PC-9 (cell line): ENCODE data around the gene ACKR2. TPM values are rescaled to one million over a fixed set of nuclear protein-coding genes. Genes with fewer than 3 reads are reported as not detected.

Source experiments
- BruUV-seq: library from RNA; stranded (reverse); fragments of 400-500 nt; replicated peaks from 2 replicates; lab custom pipeline; 2021; lab: Mats Ljungman, UMichigan
- CTCF ChIA-PET: fragments of 300-600 bp; sonication (Branson Sonifier 250); formaldehyde crosslinking; loops from one replicate; lab custom pipeline; 2022; ENCODE audit warnings: antibody characterized with exemption; lab: Charles Lee
- POLR2A ChIA-PET: fragments of 300-600 bp; sonication (Branson Sonifier 250); formaldehyde crosslinking; loops from one replicate; lab custom pipeline; 2022; ENCODE audit warnings: antibody characterized with exemption; ENCODE audit not compliant: unreplicated experiment; lab: Charles Lee
- DNase-seq, 2 experiments: peaks; one replicate each; pipeline versions ENCODE4 v3.0.0 to v3.0.0-alpha.2; 2015 to 2022; ENCODE audit warnings: mixed read lengths in 1 of 2
- H2AFZ ChIP-seq: fragments of 200-600 bp; sonication (generic); 2 replicates; pipeline ENCODE4 v1.8.1; 2017; ENCODE audit warnings: antibody characterized with exemption
- H3F3A ChIP-seq: fragments of 200-600 bp; sonication (generic); 2 replicates; pipeline ENCODE4 v1.8.1; 2017; ENCODE audit warnings: antibody characterized with exemption, mild to moderate bottlenecking, low read depth; ENCODE audit not compliant: insufficient read depth
- H3K27ac ChIP-seq: fragments of 200-600 bp; sonication (generic); 2 replicates; pipeline ENCODE4 v1.6.1; 2016; ENCODE audit warnings: mixed run types
- H3K27me3 ChIP-seq: fragments of 200-600 bp; sonication (generic); 2 replicates; pipeline ENCODE4 v1.6.1; 2016; ENCODE audit warnings: low read depth, mixed run types; ENCODE audit not compliant: insufficient read depth
- H3K36me3 ChIP-seq: fragments of 200-600 bp; sonication (generic); 2 replicates; pipeline ENCODE4 v1.6.1; 2016; ENCODE audit warnings: low read depth, mixed run types
- H3K4me1 ChIP-seq: fragments of 200-600 bp; sonication (generic); replicated peaks from 2 replicates; pipeline ENCODE4 v1.6.1; 2016; ENCODE audit warnings: mixed run types; ENCODE audit not compliant: insufficient read depth
- H3K4me2 ChIP-seq: fragments of 200-600 bp; sonication (generic); 2 replicates; pipeline ENCODE4 v1.6.1; 2017; ENCODE audit warnings: mixed run types
- H3K4me3 ChIP-seq: fragments of 200-600 bp; sonication (generic); 2 replicates; pipeline ENCODE4 v1.6.1; 2016; ENCODE audit warnings: mixed run types
- H3K79me2 ChIP-seq: fragments of 200-600 bp; sonication (generic); 2 replicates; pipeline ENCODE4 v1.6.1; 2017; ENCODE audit warnings: low read depth, mixed run types
- H3K9me2 ChIP-seq: fragments of 200-600 bp; sonication (generic); 2 replicates; pipeline ENCODE4 v1.8.1; 2017; ENCODE audit warnings: mild to moderate bottlenecking; ENCODE audit not compliant: insufficient read depth
- H3K9me3 ChIP-seq: fragments of 200-600 bp; sonication (generic); 2 replicates; pipeline ENCODE4 v1.8.1; 2016; ENCODE audit warnings: low read depth; ENCODE audit not compliant: insufficient read depth
- H4K20me1 ChIP-seq: fragments of 200-600 bp; sonication (generic); 2 replicates; pipeline ENCODE4 v1.8.1; 2017; ENCODE audit not compliant: insufficient read depth
- EZH2 ChIP-seq: fragments of 200-600 bp; sonication (generic); IDR thresholded peaks from 2 replicates; pipeline ENCODE4 v1.8.0; 2017; ENCODE audit warnings: antibody characterized with exemption, low read depth
- intact Hi-C: fragments of 100-400 bp; cut with micrococcal nuclease; formaldehyde crosslinking; loops from one replicate; pipeline ENCODE4 v1.10.0; 2022; ENCODE audit not compliant: unreplicated experiment
- total RNA-seq: library from RNA; stranded (reverse); gene quantifications from 2 replicates; pipeline ENCODE4 v1.2.3, GENCODE V29; 2021
- TF ChIP-seq, protein P1 (sequence below): fragments of 200-600 bp; sonication (generic); conservative IDR thresholded peaks from 2 replicates; pipeline ENCODE4 v1.6.1; 2017; ENCODE audit warnings: mixed run types, antibody characterized with exemption, mild to moderate bottlenecking, moderate library complexity

The ACKR2 gene
- total RNA-seq, 1 experiment from 2014 or later = 2.9 TPM

DNA sequence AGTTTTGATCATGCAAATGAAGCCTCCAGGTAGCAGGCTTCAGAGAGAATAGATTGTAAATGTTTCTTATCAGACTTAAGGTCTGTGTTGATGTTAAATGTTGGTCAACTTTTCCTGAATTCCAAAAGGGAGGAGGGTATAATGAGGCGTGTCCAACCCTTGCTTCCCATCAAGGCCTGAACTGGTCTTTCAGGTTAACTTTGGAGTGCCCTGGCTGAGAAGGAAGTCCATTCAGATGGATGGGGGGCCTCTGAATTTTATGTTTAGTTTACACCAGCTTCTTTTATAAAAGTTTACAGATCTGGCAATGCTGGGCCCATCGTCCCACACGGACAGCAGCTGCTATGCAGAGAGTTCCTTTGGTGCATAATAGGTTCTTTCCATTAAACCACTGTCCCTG, 45.1 kb upstream of the ACKR2 start:
- peak in 1 of 2 experiments; percentile 51 for DNase-seq
- H3K4me1 ChIP-seq = peaks cover 7% of the 10 kb centered on the region; the same call in 1 of the 2 replicates
- H3K9me3 ChIP-seq = no peaks in the 10 kb centered on the region; the same call in 1 of the 2 replicates
- TF ChIP-seq, protein P1, sequence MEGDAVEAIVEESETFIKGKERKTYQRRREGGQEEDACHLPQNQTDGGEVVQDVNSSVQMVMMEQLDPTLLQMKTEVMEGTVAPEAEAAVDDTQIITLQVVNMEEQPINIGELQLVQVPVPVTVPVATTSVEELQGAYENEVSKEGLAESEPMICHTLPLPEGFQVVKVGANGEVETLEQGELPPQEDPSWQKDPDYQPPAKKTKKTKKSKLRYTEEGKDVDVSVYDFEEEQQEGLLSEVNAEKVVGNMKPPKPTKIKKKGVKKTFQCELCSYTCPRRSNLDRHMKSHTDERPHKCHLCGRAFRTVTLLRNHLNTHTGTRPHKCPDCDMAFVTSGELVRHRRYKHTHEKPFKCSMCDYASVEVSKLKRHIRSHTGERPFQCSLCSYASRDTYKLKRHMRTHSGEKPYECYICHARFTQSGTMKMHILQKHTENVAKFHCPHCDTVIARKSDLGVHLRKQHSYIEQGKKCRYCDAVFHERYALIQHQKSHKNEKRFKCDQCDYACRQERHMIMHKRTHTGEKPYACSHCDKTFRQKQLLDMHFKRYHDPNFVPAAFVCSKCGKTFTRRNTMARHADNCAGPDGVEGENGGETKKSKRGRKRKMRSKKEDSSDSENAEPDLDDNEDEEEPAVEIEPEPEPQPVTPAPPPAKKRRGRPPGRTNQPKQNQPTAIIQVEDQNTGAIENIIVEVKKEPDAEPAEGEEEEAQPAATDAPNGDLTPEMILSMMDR = no peak
- TF ChIP-seq EZH2 = no peak
- no TSS peak for BruUV-seq
- H4K20me1 ChIP-seq = no peaks in the 10 kb centered on the region
- no peak overlapping the region for H3K4me3 ChIP-seq
- no peaks in the 10 kb centered on the region for H3K79me2 ChIP-seq
- no peak overlapping the region for H2AFZ ChIP-seq
- H3K27me3 ChIP-seq = no peaks in the 10 kb centered on the region
- CTCF ChIA-PET = no interaction called here
- no peak overlapping the region for H3K27ac ChIP-seq
- no peak overlapping the region for H3K4me2 ChIP-seq
- no peaks in the 10 kb centered on the region for H3K36me3 ChIP-seq
- POLR2A ChIA-PET = interaction anchor here (0.6 to 0.7 kb wide), 3 partner anchors 12 to 267 kb away, joined by 4 to 6 read pairs (median 4); no protein-coding TSS in a partner anchor
- intact Hi-C loops = no loop called here
- H3K9me2 ChIP-seq = no peaks in the 10 kb centered on the region
- H3F3A ChIP-seq = peaks cover 9% of the 10 kb centered on the region

DNA sequence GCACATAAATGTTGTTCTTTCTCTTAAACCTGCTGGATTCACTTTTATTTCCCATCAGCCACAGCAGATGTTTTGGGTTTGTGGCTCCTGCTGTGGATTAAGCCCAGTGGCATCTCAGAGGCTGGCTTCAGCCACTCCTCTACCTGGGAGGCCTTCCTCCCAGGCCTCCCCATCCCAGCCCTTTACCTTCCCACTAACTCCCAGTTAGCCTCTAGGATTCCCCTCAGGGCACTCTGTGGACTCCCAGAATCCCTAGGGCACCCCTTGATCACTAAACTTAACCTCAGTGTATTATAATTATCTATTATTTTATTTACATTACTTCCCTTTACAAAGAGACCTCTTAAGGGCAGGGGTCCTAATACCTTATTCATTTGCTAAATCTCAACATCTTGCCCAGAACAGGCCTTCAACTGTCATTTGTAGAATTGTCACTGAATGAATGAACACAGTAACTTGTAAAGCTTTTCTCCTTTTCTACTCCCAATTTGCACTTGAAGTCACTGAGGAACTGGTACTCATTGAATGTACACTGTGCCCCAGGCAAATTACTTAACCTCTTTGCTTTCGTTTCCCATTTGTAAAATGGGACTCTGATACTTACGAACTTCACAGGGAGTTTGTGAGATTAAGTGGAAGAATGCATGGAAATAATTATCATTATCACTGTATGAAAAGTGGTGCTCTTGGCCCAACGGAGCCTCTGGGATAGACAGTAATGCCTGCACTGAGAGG, 44.5 kb upstream of the ACKR2 start:
- H2AFZ ChIP-seq = no peak overlapping the region
- intact Hi-C loops = no loop called here

DNA sequence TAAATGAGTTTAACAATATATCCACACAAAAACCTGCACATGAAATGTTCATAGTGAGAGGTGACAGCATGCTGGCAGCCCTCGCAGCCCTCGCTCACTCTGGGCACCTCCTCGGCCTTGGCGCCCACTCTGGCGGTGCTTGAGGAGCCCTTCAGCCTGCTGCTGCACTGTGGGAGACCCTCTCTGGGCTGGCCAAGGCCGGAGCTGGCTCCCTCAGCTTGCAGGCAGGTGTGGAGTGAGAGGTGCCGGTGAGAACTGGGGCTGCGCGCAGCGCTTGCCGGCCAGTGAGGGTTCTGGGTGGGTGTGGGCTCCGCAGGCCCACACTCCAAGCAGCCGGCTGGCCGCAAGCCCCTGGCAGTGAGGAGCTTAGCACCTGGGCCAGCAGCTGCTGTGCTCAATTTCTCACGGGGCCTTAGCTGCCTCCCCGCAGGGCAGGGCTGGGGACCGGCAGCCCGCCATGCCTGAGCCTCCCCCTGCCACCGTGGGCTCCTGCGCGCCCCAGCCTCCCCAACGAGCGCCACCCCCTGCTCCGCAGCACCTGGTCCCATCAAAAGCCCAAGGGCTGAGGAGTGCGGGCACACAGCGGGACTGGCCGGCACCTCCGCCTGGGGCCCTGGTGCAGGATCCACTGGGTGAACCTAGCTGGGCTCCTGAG, 39.6 kb upstream of the ACKR2 start:
- Histone ChIP-seq H3K27ac (no peak overlapping the region), H3K9me2 (no peaks in the 10 kb centered on the region), H3K36me3 (no peaks in the 10 kb centered on the region), H2AFZ (no peak overlapping the region), H3K79me2 (no peaks in the 10 kb centered on the region), H3K4me3 (no peak overlapping the region), H3K4me1 (no peaks in the 10 kb centered on the region), H3K9me3 (no peaks in the 10 kb centered on the region; the same call in 1 of the 2 replicates), H3K27me3 (no peaks in the 10 kb centered on the region), H3K4me2 (no peak overlapping the region), H3F3A (0 out of 2 replicates have a peak, but pooled peaks cover 2% of the 10 kb centered on the region), H4K20me1 (no peaks in the 10 kb centered on the region)
- intact Hi-C loops = no loop called here
- no peak for DNase-seq
- no TSS peak for BruUV-seq
- ChIA-PET POLR2A (no interaction called here), CTCF (no interaction called here)
- TF ChIP-seq EZH2 = no peak
- TF ChIP-seq, protein P1 = no peak

More for the DNA sequence above, 44.5 kb upstream of the ACKR2 start:
- no peaks in the 10 kb centered on the region for H4K20me1 ChIP-seq
- H3K4me1 ChIP-seq = peaks cover 7% of the 10 kb centered on the region; the same call in 1 of the 2 replicates
- H3K79me2 ChIP-seq = no peaks in the 10 kb centered on the region
- BruUV-seq = no TSS peak
- H3K27ac ChIP-seq = no peak overlapping the region
- POLR2A ChIA-PET = interaction anchor here (0.7 kb wide), 1 partner anchor 30 kb away, joined by 4 read pairs; no protein-coding TSS in a partner anchor
- no peak for TF ChIP-seq EZH2
- TF ChIP-seq, protein P1 = no peak
- H3K36me3 ChIP-seq = no peaks in the 10 kb centered on the region
- no peaks in the 10 kb centered on the region; the same call in 1 of the 2 replicates for H3K9me3 ChIP-seq
- H3K4me2 ChIP-seq = no peak overlapping the region
- CTCF ChIA-PET = no interaction called here
- DNase-seq = no peak
- no peak overlapping the region for H3K4me3 ChIP-seq
- H3K9me2 ChIP-seq = no peaks in the 10 kb centered on the region
- peaks cover 9% of the 10 kb centered on the region for H3F3A ChIP-seq
- no peaks in the 10 kb centered on the region for H3K27me3 ChIP-seq
